Measurements from ENCODE around the gene BTBD2.

DNA sequence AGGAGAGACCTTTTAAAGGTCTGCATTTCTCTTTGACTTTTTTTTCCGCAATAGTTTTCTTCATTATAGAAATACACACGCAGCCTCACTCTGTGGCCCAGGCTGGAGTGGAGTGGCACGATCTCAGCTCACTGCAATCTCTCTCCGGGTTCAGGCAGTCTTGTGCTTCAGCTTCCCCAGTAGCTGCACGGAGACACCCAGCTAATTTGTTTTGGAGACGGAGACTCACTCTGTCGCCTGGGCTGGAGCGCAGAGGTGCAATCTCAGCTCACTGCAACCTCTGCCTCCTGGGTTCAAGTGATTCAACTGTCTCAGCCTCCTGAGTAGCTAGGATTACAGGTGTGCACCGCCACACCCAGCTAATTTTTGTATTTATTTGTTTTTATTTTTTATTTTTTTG is 47.3 kb upstream of the BTBD2 start:
- TF ChIP-seq, protein P1, sequence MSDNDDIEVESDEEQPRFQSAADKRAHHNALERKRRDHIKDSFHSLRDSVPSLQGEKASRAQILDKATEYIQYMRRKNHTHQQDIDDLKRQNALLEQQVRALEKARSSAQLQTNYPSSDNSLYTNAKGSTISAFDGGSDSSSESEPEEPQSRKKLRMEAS (IDR thresholded peaks at IDR 0.05; ENCODE audit: low read depth, low read length) = no peak
- TF ChIP-seq, protein P2, sequence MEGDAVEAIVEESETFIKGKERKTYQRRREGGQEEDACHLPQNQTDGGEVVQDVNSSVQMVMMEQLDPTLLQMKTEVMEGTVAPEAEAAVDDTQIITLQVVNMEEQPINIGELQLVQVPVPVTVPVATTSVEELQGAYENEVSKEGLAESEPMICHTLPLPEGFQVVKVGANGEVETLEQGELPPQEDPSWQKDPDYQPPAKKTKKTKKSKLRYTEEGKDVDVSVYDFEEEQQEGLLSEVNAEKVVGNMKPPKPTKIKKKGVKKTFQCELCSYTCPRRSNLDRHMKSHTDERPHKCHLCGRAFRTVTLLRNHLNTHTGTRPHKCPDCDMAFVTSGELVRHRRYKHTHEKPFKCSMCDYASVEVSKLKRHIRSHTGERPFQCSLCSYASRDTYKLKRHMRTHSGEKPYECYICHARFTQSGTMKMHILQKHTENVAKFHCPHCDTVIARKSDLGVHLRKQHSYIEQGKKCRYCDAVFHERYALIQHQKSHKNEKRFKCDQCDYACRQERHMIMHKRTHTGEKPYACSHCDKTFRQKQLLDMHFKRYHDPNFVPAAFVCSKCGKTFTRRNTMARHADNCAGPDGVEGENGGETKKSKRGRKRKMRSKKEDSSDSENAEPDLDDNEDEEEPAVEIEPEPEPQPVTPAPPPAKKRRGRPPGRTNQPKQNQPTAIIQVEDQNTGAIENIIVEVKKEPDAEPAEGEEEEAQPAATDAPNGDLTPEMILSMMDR (IDR thresholded peaks at IDR 0.05 in 2 of 3, conservative IDR thresholded peaks at IDR 0.05 in 1 of 3; ENCODE audit: control insufficient read depth in 2 of 3, extremely low read depth in 1 of 3, insufficient read depth in 1 of 3, low read depth in 3 of 3, low read length in 3 of 3) = no peak
- TF ChIP-seq GATAD2B (conservative IDR thresholded peaks at IDR 0.05; ENCODE audit: low read depth) (no peak), FOS (IDR thresholded peaks at IDR 0.05; ENCODE audit: borderline replicate concordance, extremely low read depth, insufficient read length) (no peak), POLR2A (IDR thresholded peaks at IDR 0.05; ENCODE audit: low read depth, low read length) (no peak), EZH2 (IDR thresholded peaks at IDR 0.05; ENCODE audit: borderline replicate concordance, control insufficient read depth, low read depth, low read length) (no peak), MXI1 (IDR thresholded peaks at IDR 0.05; ENCODE audit: low read depth, low read length) (no peak), POLR2AphosphoS5 (IDR thresholded peaks at IDR 0.05; ENCODE audit: low read length) (no peak), HCFC1 (IDR thresholded peaks at IDR 0.05; ENCODE audit: low read length) (no peak)
- TF ChIP-seq, protein P3, sequence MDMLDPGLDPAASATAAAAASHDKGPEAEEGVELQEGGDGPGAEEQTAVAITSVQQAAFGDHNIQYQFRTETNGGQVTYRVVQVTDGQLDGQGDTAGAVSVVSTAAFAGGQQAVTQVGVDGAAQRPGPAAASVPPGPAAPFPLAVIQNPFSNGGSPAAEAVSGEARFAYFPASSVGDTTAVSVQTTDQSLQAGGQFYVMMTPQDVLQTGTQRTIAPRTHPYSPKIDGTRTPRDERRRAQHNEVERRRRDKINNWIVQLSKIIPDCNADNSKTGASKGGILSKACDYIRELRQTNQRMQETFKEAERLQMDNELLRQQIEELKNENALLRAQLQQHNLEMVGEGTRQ (IDR thresholded peaks at IDR 0.05; ENCODE audit: borderline replicate concordance, low read depth, low read length) = no peak
- TF ChIP-seq, protein P4, sequence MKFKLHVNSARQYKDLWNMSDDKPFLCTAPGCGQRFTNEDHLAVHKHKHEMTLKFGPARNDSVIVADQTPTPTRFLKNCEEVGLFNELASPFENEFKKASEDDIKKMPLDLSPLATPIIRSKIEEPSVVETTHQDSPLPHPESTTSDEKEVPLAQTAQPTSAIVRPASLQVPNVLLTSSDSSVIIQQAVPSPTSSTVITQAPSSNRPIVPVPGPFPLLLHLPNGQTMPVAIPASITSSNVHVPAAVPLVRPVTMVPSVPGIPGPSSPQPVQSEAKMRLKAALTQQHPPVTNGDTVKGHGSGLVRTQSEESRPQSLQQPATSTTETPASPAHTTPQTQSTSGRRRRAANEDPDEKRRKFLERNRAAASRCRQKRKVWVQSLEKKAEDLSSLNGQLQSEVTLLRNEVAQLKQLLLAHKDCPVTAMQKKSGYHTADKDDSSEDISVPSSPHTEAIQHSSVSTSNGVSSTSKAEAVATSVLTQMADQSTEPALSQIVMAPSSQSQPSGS (IDR thresholded peaks at IDR 0.05; ENCODE audit: low read length) = no peak
